ENCODE measurements around the gene KCNAB1.

Gene KCNAB1

GRCh38 chr3:156332304-156332703 lies 211.9 kb downstream of the KCNAB1 start:
- no peak for DNase-seq

- no peak for DNase-seq
These were observed 214.6 kb downstream of the KCNAB1 start for GRCh38 chr3:156334841-156335545.

GRCh38 chr3:156339491-156339890 lies 219.1 kb downstream of the KCNAB1 start:
- no peak for DNase-seq

GRCh38 chr3:156341332-156341731 lies 221.0 kb downstream of the KCNAB1 start:
- no peak for DNase-seq

GRCh38 chr3:156341831-156342416 lies 221.5 kb downstream of the KCNAB1 start:
- no peak for DNase-seq

- DNase-seq: no peak
These were observed 223.8 kb downstream of the KCNAB1 start for GRCh38 chr3:156344215-156344614.

- no peak for DNase-seq
These were observed 228.7 kb downstream of the KCNAB1 start for GRCh38 chr3:156349111-156349510.

- DNase-seq: no peak
These were observed 229.6 kb downstream of the KCNAB1 start for GRCh38 chr3:156349978-156350377.

- DNase-seq: no peak
These were observed 230.4 kb downstream of the KCNAB1 start for GRCh38 chr3:156350781-156351180.

GRCh38 chr3:156351783-156352182 lies 231.4 kb downstream of the KCNAB1 start:
- DNase-seq: no peak

- DNase-seq: no peak
These were observed 232.3 kb downstream of the KCNAB1 start for GRCh38 chr3:156352728-156353127.

GRCh38 chr3:156353563-156353962 lies 233.2 kb downstream of the KCNAB1 start:
- no peak for DNase-seq

- DNase-seq: peak; percentile 71
These were observed 236.4 kb downstream of the KCNAB1 start for GRCh38 chr3:156356537-156357363.

GRCh38 chr3:156358232-156358631 lies 237.9 kb downstream of the KCNAB1 start:
- no peak for DNase-seq

GRCh38 chr3:156359368-156359767 lies 239.0 kb downstream of the KCNAB1 start:
- no peak for DNase-seq

GRCh38 chr3:156360083-156360482 lies 239.7 kb downstream of the KCNAB1 start:
- DNase-seq: no peak

GRCh38 chr3:156360963-156361362 lies 240.6 kb downstream of the KCNAB1 start:
- no peak for DNase-seq

GRCh38 chr3:156366559-156366958 lies 246.2 kb downstream of the KCNAB1 start:
- DNase-seq: no peak

- DNase-seq: no peak
These were observed 247.8 kb downstream of the KCNAB1 start for GRCh38 chr3:156368189-156368588.

GRCh38 chr3:156371701-156372100 lies 251.3 kb downstream of the KCNAB1 start:
- no peak for DNase-seq

- DNase-seq: no peak
These were observed 252.7 kb downstream of the KCNAB1 start for GRCh38 chr3:156373095-156373494.

GRCh38 chr3:156373654-156374053 lies 253.3 kb downstream of the KCNAB1 start:
- no peak for DNase-seq

GRCh38 chr3:156376199-156376598 lies 255.8 kb downstream of the KCNAB1 start:
- no peak for DNase-seq

GRCh38 chr3:156377266-156377665 lies 256.9 kb downstream of the KCNAB1 start:
- DNase-seq: no peak

Data from inflammatory macrophage treated with lipopolysaccharide for 4 hours (primary cell).